Inferior parietal cortex (tissue), 1 donor: Measurements from ENCODE around the gene RNF223.
"Not testable (repeated sequence)": the region's sequence is repeated elsewhere in the genome, so short reads cannot be mapped to it uniquely, and the experiment has no call there.

Source experiments
- DNase-seq: peaks from one replicate; pipeline ENCODE4 v3.0.0-alpha.2; 2016; ENCODE audit errors: extremely low spot score

Gene RNF223

DNA sequence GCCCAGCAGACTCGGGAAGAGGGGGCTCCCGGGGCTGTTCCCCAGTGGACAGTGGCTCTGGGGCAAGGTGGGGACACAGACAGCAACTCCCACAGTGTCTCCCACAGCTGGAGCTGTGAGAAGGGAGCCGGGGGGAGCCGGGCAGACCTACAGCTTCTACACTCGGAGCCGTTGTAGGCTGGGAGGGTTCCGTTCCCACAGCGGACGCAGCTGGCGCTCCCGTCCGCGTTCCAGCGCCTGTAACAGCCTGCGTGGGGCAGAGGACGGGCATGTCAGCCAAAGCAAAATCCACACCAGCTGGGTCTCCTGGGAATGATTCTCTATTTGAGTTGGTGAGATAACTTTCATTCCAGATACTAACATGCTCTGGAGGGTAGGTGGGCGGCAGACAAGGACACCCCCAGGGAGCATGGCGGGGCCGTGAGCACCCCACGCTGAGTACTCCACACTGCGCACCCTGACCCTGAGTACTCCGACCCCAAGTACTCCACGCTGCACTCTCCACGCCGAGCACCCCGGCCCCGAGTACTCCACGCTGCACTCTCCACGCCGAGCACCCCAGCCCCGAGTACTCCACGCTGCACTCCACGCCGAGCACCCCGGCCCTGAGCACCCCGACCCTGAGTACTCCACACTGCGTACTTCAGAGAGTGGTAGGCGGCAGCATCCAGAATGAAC is 13.4 kb upstream of the RNF223 start:
- DNase-seq = no peak

DNA sequence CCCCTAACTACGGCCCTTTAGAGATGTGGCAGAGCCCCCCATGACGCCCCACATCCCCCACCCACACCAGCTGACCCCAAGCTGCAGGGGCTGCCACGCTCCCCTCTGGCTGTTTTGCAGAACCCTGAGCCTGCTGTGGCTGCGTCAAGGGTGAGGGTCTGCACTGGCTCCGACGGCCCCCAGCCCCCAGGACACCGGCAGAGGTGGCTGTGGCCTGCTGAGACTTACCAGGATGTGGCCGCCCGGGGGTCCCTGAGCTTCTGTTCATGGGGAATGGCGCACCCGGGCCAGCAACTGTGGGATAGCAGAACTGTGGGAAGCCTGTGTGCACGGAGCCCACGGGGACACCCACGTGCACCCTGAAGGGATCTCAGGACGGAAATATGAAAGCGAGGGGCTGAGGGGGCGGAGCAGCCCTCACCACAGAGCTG is 12.8 kb upstream of the RNF223 start:
- DNase-seq = no peak

- DNase-seq = no peak
These were observed 12.1 kb upstream of the RNF223 start for GRCh38 chr1:1085911-1086841.

DNA sequence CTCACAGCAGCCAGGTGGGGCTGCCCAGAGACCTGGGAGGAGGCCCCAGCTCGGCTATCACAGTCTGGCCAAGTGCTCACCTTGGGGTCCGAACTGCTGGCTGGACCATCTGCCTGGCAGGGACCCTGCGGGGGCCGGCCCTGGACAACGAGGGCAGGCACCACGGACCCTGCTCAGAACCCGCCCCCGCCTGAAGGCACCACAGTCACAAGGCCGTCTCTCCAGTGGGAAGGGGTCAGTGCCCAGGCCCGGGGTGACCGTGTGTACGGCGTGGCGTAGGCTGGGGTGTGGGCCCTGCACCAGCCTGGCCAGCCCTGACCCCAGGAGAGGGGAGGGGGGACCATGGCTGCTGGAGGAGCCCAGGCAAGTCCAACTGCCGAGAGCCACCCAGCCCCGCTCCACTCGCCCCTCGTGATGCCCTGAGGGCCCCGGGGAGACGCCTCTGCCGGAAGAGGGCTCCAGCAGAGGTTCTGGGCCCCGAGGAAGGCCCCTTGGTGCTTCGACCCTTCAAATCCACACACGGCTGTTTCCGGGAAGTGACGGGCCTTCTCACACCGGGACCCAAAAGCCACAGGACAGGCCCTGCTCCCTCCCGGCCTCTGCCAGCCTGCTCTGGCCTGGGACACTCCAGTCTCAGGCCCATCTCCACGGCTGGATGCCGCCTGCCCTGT is 11.2 kb upstream of the RNF223 start:
- no peak for DNase-seq

DNA sequence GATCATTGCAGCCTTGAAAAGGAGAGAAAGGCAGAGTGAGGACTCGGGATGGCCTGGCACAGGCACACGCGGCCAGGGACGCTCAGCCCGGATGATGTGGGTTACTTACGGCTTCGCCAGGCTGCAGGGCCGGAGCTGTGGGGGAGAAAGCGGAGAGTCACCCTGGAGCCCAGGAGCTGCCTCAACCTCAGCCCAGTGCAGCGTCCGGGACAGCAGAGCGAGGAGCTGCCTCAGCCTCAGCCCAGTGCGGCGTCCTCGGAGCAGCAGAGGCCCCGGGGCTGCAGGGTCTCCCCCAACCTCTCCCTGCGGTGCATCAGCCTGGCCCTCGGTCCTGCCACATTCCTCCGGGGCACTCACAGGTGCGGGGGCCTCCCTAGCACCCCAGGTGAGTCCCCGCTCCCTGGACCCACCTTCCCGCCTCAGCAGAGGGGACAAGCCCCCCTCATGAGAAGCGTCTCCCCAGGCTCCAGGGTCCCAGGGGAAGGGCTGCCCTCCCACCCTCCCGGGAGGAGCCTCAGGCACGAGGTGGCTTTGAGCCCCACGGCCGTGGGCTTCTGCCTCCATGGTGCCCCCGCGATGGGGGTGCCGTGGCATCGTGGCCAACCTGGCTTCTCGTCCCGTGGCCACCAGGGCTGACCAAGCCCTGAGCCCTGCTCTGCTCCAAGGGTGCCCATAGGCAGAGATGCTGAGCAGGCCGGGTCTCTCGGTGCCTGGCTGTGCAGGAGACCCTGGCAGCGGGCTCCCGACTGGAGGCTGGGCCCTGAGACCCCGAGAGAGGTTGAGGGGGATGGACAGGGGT is 10.5 kb upstream of the RNF223 start:
- no peak for DNase-seq

DNA sequence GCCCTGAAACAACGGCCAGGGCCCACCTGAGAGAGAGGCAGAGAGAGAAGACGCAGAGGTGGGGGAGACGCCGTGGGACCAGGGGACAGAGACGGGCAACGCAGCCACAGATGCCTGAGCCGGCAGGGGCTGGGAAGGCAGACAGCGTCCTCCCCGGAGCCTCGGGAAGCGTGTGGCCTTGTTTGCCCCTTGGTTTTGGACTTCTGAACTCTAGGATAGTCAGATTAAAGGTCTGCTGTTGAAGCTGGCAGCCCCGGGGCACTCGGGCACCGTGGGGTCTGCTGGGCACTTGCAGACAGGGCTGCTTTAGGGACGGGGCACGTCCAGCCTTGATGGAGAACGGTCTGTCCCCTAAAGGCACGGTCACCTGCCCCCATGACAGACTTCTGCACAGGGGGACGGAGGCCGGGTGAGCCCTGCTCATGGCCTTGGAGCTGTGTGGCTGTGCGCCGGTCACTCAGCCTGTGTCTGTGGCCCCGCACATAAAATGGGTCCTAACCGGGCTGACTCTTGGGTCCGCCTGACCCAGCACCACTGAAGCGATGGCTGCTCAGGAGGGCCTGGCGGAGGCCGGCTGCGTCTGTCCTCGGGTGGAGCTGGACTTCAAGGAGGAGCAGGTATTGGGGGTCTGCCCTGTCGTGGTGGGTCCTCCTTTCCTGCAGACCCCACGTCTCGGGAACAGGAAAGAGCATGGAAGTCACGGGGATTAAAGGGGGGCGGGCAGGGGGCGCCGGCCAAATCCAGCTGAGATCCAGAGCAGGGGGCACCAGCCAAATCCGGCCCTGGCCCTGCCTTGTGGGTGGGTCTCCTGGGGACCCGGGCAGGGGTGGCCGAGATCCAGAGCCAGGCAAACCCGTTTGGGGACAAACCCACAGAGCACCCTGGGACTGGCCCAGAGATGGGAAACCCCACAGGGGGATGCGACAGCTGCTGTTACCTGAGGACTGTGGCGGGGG is 9.6 kb upstream of the RNF223 start:
- DNase-seq = no peak

- no peak for DNase-seq
These were observed 8.8 kb upstream of the RNF223 start for GRCh38 chr1:1082776-1083415.

DNA sequence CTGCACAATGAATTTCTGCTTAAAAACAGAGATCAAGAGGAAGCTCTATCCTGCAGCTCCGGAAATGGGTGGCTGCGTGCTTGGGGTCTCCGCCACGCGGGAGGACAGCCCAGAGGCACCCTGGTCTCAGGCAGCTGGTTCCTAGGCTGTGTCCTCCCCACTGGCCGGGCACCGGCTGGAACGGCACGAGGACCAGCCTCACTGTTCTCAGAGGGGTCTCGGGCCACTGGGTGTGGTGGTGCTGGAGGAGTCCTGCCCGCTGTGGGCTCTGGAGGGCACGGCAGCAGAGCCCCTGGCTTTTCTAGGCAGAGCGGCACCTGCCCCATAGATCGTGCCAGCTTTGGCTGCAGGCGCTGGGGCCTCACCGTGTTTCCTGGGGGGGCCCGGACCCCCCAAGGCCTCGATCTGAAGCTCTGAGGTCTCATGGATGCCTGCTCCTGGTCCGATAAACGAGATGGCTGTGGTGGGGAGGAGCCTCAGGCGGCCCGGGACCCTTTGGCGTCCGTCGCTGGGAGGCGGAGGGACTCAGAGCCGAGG is 8.2 kb upstream of the RNF223 start:
- no peak for DNase-seq

- no peak for DNase-seq
These were observed 7.5 kb upstream of the RNF223 start for GRCh38 chr1:1081311-1082238.

DNA sequence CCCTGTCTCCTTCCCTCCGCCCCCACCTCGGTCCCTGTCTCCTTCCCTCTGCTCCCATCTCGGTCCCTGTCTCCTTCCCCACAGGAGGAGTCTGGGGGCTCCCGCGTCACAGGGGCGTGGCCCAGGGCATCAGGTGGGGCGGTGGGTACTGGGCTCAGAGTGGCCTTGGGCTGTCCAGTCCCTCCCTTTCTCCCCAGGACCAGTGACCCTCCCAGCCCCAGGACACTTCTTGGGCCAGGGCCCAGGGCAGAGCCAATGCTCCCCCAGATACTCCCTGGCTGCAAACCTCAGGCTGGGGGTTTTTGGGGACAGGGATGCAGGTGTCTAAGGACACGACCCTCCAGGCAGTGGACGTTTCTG is 6.8 kb upstream of the RNF223 start:
- DNase-seq = no peak

DNA sequence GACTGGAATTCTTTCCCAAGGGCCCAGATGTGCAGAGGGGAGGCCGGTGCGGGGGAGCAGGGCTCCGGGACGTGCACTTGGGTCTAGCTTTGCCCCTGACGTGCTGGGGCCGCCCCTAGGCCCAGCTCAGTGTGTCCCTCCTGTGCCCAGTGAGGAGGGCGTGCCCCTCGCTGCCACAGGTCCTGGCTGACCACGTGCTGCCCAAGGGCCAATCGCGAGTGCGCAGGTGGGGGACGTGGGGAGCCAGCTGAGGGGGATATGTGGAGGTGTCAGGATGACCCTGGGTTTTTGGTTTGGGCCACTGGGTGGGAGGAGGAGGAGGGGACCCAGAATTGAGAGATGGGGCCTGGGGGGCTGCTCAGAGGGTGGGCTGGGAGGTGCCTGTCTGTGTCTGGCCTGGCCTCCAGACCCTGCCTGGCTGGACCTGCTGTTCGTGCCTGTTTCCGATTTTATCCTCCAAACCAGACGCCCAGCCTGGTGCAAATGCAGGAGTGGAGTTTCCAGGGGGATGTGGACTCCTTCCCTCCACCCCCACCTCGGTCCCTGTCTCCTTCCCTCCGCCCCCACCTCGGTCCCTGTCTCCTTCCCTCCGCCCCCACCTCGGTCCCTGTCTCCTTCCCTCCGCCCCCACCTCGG is 6.1 kb upstream of the RNF223 start:
- DNase-seq = no peak

DNA sequence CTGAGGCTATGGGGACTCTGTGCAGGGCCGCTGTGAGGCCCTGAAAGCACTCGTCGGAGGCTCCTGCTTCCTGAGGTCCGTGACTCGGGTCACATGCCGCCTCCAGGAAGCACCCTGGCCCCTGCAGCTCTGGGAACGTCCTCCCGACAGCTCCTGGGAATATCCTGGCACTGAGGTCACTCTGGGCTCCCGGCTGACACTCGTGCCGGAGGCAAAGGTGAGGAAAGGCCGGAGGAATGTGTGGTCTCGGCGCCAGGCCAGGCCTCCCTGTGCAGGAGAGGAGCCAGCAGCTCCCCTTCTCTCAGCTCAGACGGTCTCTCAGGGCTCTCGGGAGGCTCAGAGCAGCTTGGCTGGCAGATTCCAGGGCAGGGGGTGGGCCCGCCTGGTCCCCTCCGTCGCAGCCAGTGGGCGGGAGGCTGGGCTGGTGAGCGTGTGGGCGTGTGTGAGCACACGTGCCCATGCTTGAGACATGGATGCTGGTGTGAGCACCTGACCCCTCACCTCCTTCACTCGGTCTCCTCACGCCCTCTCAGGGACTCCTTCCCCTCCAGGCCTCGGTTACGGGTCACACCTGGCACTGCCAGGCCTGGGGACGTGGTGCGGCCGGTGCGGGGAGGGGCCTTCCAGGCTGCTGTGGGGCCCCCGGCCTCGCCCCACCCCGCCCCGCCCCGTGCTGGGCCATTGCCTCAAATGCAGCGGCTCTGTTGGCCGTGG is 5.5 kb upstream of the RNF223 start:
- no peak for DNase-seq

- DNase-seq = not testable (repeated sequence)
These were observed 3.3 kb upstream of the RNF223 start for GRCh38 chr1:1077396-1077795.

DNA sequence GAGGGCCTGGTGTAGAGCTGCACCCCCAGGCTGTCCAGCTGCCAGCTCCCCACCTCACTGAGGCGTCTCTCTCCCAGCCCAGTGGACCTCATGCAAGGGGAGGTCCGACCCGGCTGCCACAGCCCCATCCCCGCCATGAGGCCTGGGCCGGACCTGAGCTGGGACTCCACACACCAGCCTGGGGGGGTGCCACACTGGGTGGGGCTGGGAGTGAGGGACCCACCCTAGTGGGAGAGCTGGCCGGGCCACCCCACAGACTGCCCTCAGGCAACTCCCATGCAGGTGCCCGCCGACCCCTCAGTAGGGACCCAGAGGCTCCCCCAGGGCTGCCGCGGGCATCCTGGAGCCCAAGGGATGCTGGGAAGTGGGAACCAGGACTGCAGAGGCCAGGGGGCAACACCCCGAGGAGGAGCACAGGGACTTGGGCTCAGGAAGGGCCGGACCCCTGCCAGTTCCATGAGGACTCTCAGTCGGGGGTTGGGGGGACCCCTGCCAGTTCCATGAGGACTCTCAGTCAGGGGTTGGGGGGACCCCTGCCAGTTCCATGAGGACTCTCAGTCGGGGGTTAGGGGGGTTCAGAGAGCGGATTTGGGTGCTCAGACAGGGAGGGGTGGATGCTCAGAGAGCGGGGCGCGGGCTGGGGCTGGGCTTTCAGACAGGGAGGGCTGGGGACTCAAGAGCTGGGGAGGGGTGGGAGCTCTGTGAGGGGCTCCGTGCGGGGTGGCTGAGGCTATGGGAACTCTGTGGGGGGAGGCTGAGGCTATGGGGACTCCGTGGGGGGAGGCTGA is 1.2 kb upstream of the RNF223 start:
- no peak for DNase-seq

GRCh38 chr1:1074631-1075147 is 583 bp upstream of the RNF223 start:
- DNase-seq = no peak
